Subcutaneous preadipocyte (primary cell): ENCODE measurements around the gene TULP3. TPM values are rescaled to one million over a fixed set of nuclear protein-coding genes. Genes with fewer than 3 reads are reported as not detected.

Experiments used
- small RNA-seq: library from RNA; depleted of rRNA; stranded (forward); fragments of <200 nt; gene quantifications from one replicate; pipeline ENCODE3, GENCODE V24; 2012
- total RNA-seq: library from RNA; depleted of rRNA; stranded (reverse); fragments of >200 nt; gene quantifications from 2 replicates; pipeline ENCODE4 v1.2.3, GENCODE V29; 2012

Gene TULP3
- total RNA-seq = 36.7 and 43.8 TPM in 2 replicates

GRCh38 chr12:2890388-2891239 is at the start of gene TULP3:
Gene TULP3, plus strand, starts transcription at chr12:2890891. Its CDS starts 57 bp downstream, at chr12:2890948.

GRCh38 chr12:2857021-2857431 is 33.7 kb upstream of the TULP3 start, which contains the start of gene TEX52:
Gene TEX52, minus strand, starts transcription at chr12:2857039. Its CDS starts 13 bp downstream, at chr12:2857026.

GRCh38 chr12:2877047-2877952 is 13.4 kb upstream of the TULP3 start, which contains the start of the genes FOXM1 and RHNO1:
Gene FOXM1, minus strand, starts transcription at chr12:2877174. Its CDS starts 2,696 bp downstream, at chr12:2874478.
Gene RHNO1, plus strand, starts transcription at chr12:2877223. Its CDS starts 8,144 bp downstream, at chr12:2885367.

GRCh38 chr12:2959192-2959504 is 68.5 kb downstream of the TULP3 start, which contains the start of gene TEAD4:
Gene TEAD4, plus strand, starts transcription at chr12:2959397.

Small RNAs within 50 kb of the gene (small RNA-seq; reads per million reads assigned to genes)
- 0.36 reads per million, percentile 15 among the genes with 10 or more reads in this experiment for gene RNU6-1315P

Other genes with a start within 250 kb of the TULP3 start
- gene FKBP4, start 95.9 kb upstream of the TULP3 start, total RNA-seq = 35.6 and 49.3 TPM in 2 replicates
- gene ITFG2, start 78.2 kb upstream of the TULP3 start, total RNA-seq = 20.2 and 23.9 TPM in 2 replicates
- gene NRIP2, start 55.9 kb upstream of the TULP3 start, total RNA-seq = under 0.01 TPM in 1 of 2 replicates, not detected in the other
- not detected in 2 replicates for gene TEX52, start 33.9 kb upstream of the TULP3 start, total RNA-seq
- gene FOXM1, start 13.7 kb upstream of the TULP3 start, total RNA-seq = 24.6 and 26.2 TPM in 2 replicates
- gene RHNO1, start 13.7 kb upstream of the TULP3 start, total RNA-seq = 16.5 and 27.8 TPM in 2 replicates
- gene TEAD4, start 68.5 kb downstream of the TULP3 start, total RNA-seq = 16.9 and 22.7 TPM in 2 replicates
- gene TSPAN9, start 186.5 kb downstream of the TULP3 start, total RNA-seq = 4.4 and 4.7 TPM in 2 replicates